ENCODE data around the gene FNTB.

DNA sequence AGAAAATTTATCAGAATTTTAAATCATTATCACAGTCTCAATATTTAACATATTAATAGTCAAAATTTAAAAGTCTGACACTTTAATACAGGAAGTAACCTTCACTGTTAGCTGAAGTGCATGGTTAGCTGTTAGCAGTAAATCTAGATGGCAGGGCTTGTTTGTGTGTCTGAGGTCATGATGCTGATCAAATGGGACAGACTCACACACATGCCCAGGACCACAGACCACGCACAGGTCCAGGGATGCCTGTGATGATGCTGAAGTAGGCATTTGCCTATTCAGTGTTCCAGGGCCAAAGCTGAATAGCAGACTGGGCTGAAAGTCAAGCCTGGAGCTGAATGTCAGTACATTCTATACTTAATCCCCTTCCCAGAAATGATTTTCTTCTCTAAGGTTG is 20.5 kb downstream of the FNTB start:
- TF ChIP-seq, protein P1, sequence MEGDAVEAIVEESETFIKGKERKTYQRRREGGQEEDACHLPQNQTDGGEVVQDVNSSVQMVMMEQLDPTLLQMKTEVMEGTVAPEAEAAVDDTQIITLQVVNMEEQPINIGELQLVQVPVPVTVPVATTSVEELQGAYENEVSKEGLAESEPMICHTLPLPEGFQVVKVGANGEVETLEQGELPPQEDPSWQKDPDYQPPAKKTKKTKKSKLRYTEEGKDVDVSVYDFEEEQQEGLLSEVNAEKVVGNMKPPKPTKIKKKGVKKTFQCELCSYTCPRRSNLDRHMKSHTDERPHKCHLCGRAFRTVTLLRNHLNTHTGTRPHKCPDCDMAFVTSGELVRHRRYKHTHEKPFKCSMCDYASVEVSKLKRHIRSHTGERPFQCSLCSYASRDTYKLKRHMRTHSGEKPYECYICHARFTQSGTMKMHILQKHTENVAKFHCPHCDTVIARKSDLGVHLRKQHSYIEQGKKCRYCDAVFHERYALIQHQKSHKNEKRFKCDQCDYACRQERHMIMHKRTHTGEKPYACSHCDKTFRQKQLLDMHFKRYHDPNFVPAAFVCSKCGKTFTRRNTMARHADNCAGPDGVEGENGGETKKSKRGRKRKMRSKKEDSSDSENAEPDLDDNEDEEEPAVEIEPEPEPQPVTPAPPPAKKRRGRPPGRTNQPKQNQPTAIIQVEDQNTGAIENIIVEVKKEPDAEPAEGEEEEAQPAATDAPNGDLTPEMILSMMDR (IDR thresholded peaks at IDR 0.05; ENCODE audit: low read depth, low read length), result no peak
- TF ChIP-seq EZH2phosphoT487 (IDR thresholded peaks at IDR 0.05; ENCODE audit: low read depth), result no peak
